HG03196 (cell line): ENCODE measurements around the gene SPATA31D3.
"Not testable (repeated sequence)": the region's sequence is repeated elsewhere in the genome, so short reads cannot be mapped to it uniquely, and the experiment has no call there.

Source experiments
- ATAC-seq: cut with Tn5 transposase; IDR thresholded peaks from one replicate; pipeline ENCODE4 v1.9.1; 2021; ENCODE audit not compliant: unreplicated experiment

The SPATA31D3 gene

DNA sequence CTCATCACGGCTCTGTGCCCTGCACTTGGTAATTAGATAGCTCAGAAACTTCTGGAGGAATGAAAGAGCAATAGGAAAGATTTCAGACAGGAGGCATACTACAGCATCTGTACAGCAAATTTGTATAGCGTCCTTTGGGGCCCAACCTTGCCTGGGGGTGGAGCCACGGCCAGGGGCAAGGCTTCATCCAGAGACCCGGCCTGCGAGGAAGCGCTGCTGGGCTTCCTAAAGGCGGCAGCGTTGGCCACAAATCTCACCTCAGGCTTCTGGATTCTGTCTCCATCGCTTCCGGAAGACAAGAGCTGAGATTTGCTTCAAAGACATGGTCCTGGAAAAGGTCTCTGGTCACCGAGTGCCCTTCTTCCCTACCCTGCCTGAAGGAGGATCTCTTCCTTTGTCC is 33.1 kb downstream of the SPATA31D3 start:
- no peak for ATAC-seq

DNA sequence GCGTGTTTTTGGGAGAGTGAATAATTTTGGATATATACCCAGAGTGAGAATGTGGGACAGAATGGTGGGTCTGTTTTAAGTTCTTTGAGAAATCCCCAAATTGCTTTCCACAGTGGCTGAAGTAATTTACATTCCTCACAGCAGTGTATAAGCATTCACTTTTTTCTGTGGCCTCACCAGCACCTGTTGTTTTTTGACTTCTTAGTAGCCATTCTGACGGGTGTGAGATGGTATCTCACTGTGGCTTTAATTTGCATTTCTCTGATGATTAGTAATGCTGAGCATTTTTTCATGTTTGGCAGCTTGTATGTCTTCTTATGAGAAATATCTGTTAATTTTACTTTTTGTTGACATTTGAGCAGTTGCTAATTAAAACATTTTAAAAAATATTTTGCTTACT is 35.9 kb downstream of the SPATA31D3 start:
- ATAC-seq = no peak

DNA sequence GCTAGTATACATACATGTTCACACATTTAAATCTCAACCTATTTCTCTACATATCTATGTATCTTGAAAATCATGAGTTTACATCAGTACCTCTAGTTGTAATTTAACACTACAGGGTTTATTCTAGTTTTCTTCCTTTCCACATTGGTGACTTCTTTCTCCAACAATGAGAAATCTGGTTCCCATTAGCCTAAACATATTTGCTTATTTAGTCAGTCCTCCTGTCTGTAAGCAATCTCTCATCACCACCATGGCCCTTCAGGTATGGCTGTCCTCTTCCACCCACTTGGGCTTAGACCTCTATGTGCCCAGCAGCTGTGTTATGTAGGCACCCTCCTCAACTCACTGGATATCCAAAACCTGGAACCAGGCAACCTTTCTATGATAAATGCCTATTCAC is 37.3 kb downstream of the SPATA31D3 start:
- no peak for ATAC-seq

DNA sequence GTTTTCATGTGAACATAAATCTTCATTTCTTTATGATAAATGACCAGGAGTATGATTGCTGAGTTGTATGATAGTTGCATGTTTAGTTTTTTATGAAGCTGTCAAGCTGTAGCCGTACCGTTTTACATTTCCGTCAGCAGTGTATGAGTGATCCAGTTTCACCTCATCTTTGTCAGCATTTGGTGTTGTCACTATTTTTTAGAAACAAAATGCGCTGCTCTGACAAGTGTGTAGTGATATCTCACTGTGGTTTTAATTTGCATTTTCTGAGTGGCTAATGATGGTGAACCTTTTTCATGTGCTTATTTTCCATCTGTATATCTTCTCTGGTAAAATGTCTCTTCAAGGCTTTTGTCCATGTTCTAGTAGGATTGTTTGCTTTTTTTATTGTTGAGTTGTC is 38.6 kb downstream of the SPATA31D3 start:
- no peak for ATAC-seq

DNA sequence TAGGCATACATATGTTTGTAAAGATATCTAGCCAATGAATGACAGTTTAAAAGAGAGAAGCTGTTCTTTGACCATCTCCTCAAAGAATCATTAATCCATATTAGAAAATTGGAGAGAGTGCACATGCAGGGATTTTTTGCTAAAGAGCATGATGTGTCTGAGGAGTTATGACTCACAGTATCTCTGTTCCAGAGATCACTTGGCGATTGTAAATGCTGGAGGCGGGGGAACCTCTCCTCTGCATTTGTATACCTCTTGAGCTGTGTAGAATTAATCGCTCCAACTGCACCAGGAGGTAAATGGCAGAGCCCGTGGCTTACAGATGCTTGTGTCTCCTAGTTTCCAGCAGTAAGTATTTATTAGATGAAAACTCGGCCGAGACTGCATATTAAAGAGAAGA is 41.6 kb downstream of the SPATA31D3 start:
- no peak for ATAC-seq

DNA sequence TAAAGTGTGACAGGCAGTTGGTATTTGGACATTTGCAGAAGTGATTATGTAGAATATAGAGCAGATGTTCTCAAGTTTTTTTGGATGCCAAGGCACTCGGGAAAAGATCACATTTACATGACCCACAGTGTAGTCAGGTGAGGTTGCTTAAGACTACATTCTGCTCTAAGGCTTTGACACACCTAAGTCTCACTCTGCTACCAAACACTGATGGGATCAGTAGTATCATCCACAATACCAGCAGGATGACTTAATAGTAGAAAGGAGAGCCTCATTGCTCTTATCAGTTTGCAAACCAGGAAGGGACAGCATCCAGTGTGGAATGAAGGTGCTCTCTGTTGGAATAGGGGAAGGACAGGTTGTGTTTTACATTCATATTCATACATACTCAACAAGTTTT is 42.8 kb downstream of the SPATA31D3 start:
- no peak for ATAC-seq

DNA sequence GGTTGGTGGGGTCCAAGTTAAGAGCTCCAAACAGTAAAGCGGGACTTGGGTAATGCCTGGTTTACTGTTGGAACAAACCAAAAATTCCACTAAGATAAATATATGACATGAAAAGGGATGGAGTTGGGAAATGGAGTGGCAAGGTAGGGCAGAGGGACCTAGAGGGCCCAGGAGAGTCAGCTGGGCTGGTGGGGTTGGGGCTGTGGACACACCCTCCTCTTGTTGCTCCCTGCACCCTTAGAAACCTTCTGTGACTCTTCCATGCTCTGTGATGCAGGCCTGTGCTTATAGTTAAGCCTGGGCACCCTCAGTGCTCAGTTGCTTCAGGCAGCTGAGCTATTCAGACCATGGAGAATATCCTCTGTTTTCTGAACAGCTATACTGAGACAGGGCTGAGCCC is 45.2 kb downstream of the SPATA31D3 start, which contains the start of gene SPATA31D1:
SPATA31D1 (plus strand) TSS at position 301 of the 400 bp plus-strand sequence; CDS start at position 348, 47 bp downstream.
- not testable (repeated sequence) for ATAC-seq

DNA sequence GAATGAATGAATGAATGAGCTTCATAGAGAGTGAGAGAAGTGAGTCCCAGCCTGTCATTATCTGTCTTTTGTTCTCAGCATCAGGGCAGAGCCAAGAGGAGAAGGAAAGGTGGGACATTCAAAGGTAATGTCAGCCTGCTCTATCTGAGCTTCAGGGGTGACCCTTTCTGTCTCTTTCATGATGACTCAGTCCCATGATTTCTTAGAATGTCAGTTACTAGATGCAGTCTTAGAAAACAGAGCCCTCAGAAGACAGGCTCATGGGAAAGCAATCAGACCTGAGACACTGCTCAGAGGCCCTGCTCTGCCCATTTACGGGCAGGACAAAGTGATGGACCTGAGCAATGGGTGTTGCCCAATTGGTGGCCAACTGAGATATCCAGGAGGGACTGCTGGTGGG is 46.4 kb downstream of the SPATA31D3 start:
- no peak for ATAC-seq

DNA sequence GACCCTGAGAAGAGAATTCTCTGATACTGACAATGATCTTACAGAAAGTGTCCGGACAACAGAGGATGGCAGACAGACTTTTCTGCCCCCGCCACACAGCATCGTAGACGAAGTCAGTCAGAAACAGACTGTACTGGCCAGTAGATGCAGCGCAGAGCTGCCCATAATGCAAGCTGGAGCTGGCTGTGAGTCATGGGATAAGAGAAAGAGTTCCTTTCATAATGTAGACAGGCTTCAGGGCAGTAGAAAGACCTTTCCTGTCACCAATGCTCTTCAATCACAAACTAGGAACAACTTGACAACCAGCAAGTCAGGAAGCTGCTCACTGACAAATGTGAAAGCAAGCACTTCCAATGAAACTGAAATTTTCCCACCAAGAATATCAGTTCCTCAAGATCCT is 50.4 kb downstream of the SPATA31D3 start:
- no peak for ATAC-seq
